Endothelial cell of umbilical vein (primary cell): ENCODE results near the gene CHTOP. TPM values are rescaled to one million over a fixed set of nuclear protein-coding genes. Genes with fewer than 3 reads are reported as not detected.

Experiments used
- BruUV-seq: library from RNA; stranded (reverse); fragments of 400-500 nt; replicated peaks from 2 replicates; lab custom pipeline; 2021; lab: Mats Ljungman, UMichigan
- CTCF ChIA-PET: fragments of 300-600, 350-600 bp; sonication (Branson Sonifier 250); formaldehyde crosslinking; loops from one replicate; lab custom pipeline; 2021; ENCODE audit warnings: antibody characterized with exemption, inconsistent platforms; lab: Charles Lee
- POLR2A ChIA-PET: fragments of 300-600, 350-600 bp; sonication (Branson Sonifier 250); formaldehyde crosslinking; loops from one replicate; lab custom pipeline; 2021; ENCODE audit warnings: antibody characterized with exemption, inconsistent platforms; lab: Charles Lee
- DNase-seq: peaks from one replicate; pipeline ENCODE4 v3.0.0-alpha.2; 2011; ENCODE audit warnings: low read depth, low spot score
- FAIRE-seq: peaks from 2 replicates; lab custom pipeline; 2011; peaks lifted over from hg19 to GRCh38; lab: Jason Lieb, UNC
- H2AFZ ChIP-seq: 2 replicates; pipeline ENCODE4 v1.6.0; 2012; ENCODE audit warnings: low read depth, low read length, control low read depth, inconsistent platforms
- H3K27ac ChIP-seq: 2 replicates; pipeline ENCODE4 v1.5.1; 2011; ENCODE audit warnings: low read depth, mild to moderate bottlenecking, control low read depth, low read length, moderate library complexity; ENCODE audit not compliant: insufficient read depth
- H3K27me3 ChIP-seq, 2 experiments: 2 replicates each; pipeline versions ENCODE4 v1.6.0 to v1.6.1; 2011; ENCODE audit warnings: low read length in 2 of 2, mixed read lengths in 1 of 2; ENCODE audit not compliant: control insufficient read depth in 2 of 2, insufficient read depth in 2 of 2
- H3K36me3 ChIP-seq, 2 experiments: 2 replicates in 1 of 2; 3 replicates in 1 of 2; pipeline ENCODE4 v1.5.1; 2011; ENCODE audit warnings: low read length in 2 of 2, mild to moderate bottlenecking in 1 of 2, moderate library complexity in 1 of 2; ENCODE audit not compliant: control insufficient read depth in 2 of 2, insufficient read depth in 2 of 2; ENCODE audit errors: extremely low read depth in 1 of 2
- H3K4me1 ChIP-seq: 3 replicates; pipeline ENCODE4 v1.5.1; 2011; ENCODE audit warnings: mild to moderate bottlenecking, low read length; ENCODE audit not compliant: control insufficient read depth, insufficient read depth; ENCODE audit errors: extremely low read depth
- H3K4me2 ChIP-seq: 2 replicates; pipeline ENCODE4 v1.6.1; 2011; ENCODE audit warnings: low read length, control low read depth, mixed read lengths; ENCODE audit not compliant: insufficient read depth
- H3K4me3 ChIP-seq, 3 experiments: fragments of 200-600 bp in 1 of 3; sonication (generic), shearing (Covaris generic) in 1 of 3; replicated peaks in 1 of 3; 2 replicates each; pipeline ENCODE4 v1.5.1; 2011 to 2016; ENCODE audit warnings: control low read depth in 3 of 3, low read length in 3 of 3, mild to moderate bottlenecking in 2 of 3, inconsistent platforms in 1 of 3, low read depth in 1 of 3, moderate library complexity in 1 of 3; ENCODE audit not compliant: insufficient read depth in 1 of 3
- H3K79me2 ChIP-seq: 2 replicates; pipeline ENCODE4 v1.6.0; 2012; ENCODE audit warnings: low read length, inconsistent platforms; ENCODE audit not compliant: control insufficient read depth, insufficient read depth
- H3K9ac ChIP-seq: replicated peaks from 2 replicates; pipeline ENCODE3; 2011; ENCODE audit warnings: low read length, control low read depth; ENCODE audit not compliant: insufficient read depth; ENCODE audit errors: extremely low read depth
- H3K9me1 ChIP-seq: replicated peaks from 3 replicates; pipeline ENCODE4 v1.6.0; 2011; ENCODE audit warnings: mild to moderate bottlenecking, low read length; ENCODE audit not compliant: control insufficient read depth, insufficient read depth; ENCODE audit errors: extremely low read depth
- H3K9me3 ChIP-seq: replicated peaks from 2 replicates; pipeline ENCODE4 v1.5.1; 2012; ENCODE audit warnings: low read length, inconsistent platforms; ENCODE audit not compliant: control insufficient read depth, insufficient read depth
- H4K20me1 ChIP-seq: replicated peaks from 2 replicates; pipeline ENCODE3; 2011; ENCODE audit warnings: mild to moderate bottlenecking, low read length; ENCODE audit not compliant: control insufficient read depth, insufficient read depth; ENCODE audit errors: extremely low read depth
- FOS ChIP-seq: IDR thresholded peaks from 2 replicates; pipeline ENCODE4 v1.6.1; 2011; ENCODE audit warnings: mild to moderate bottlenecking, low read length, moderate library complexity, borderline replicate concordance; ENCODE audit not compliant: insufficient read depth
- JUN ChIP-seq: IDR thresholded peaks from 2 replicates; pipeline ENCODE4 v1.6.1; 2011; ENCODE audit warnings: borderline replicate concordance, low read depth; ENCODE audit not compliant: insufficient read length, insufficient read depth
- POLR2A ChIP-seq: IDR thresholded peaks from 2 replicates; pipeline ENCODE4 v1.6.1; 2012; ENCODE audit warnings: low read depth, mild to moderate bottlenecking, control low read depth, low read length
- dilution Hi-C: fragments of 300-500 bp; cut with MboI; formaldehyde crosslinking; loops from one replicate; pipeline ENCODE4 v1.15.0; 2019; ENCODE audit warnings: low sequenced_read_pairs; ENCODE audit not compliant: extremely low pct_ligation_motif_present
- intact Hi-C: fragments of 100-400 bp; cut with micrococcal nuclease; formaldehyde crosslinking; loops from one replicate; pipeline ENCODE4 v1.10.0; 2022
- polyA plus RNA-seq, 4 experiments: library from polyadenylated mRNA; depleted of rRNA in 3 of 4; stranded (reverse) in 3 of 4; unstranded in 1 of 4; fragments of >200 nt; gene quantifications; 2 replicates each; pipeline versions ENCODE4 v1.2.1 to v1.2.3, GENCODE V29; 2011 to 2012; ENCODE audit warnings: missing spikeins in 1 of 4
- total RNA-seq: library from RNA; stranded (reverse); gene quantifications from 2 replicates; pipeline ENCODE4 v1.2.3, GENCODE V29; 2021
- TF ChIP-seq, protein P1 (sequence below): IDR thresholded peaks from 2 replicates; pipeline ENCODE4 v1.6.1; 2011; ENCODE audit not compliant: insufficient read depth, insufficient read length
- TF ChIP-seq, protein P2 (sequence below), 2 donors: IDR thresholded peaks; 1 replicate in 1 of 2; 2 replicates in 1 of 2; pipeline ENCODE4 v1.5.1; 2011; ENCODE audit warnings: low read length in 2 of 2, mild to moderate bottlenecking in 2 of 2, moderate library complexity in 2 of 2, control low read depth in 1 of 2, inconsistent platforms in 1 of 2, low read depth in 1 of 2; ENCODE audit not compliant: insufficient read depth in 1 of 2; ENCODE audit errors: extremely low read depth in 1 of 2

Gene CHTOP
- total and polyA plus RNA-seq, 2 donors (not counting 3 experiments of a cell fraction or from before 2014, with no cell fraction given) = 62.0 to 74.4 TPM

DNA sequence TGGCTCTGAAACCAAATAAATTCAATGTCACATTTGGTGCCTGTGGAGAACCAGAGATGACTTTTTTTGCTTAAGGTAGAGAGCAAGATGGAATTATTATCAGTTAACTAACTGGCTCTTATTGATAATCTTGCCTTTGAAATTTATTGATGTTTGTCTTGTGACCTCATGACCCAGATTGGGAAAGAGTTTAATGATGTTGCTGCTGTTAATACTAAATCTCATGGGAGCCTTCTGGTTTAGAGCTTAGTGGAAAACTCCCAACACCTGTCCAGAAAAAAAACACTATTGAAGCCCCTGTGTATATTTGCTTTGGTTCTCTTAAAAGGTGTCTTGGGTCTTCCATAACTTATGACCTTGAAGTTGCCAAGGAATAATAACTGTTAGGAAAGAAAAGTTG is 9.9 kb downstream of the CHTOP start:
- no TSS peak for BruUV-seq
- CTCF ChIA-PET = interaction anchor here (1.4 to 2.3 kb wide), 4 partner anchors 8 to 133 kb away, joined by 3 to 11 read pairs (median 6); no protein-coding TSS in a partner anchor
- Histone ChIP-seq H3K4me1 (no peaks in the 10 kb centered on the region), H3K9ac (no peak overlapping the region), H3K36me3 (peaks cover 41 to 42% of the 10 kb centered on the region in 2 experiments), H3K9me3 (no peaks in the 10 kb centered on the region), H3K4me3 (no peak overlapping the region), H3K9me1 (no peaks in the 10 kb centered on the region), H3K79me2 (peaks cover 19% of the 10 kb centered on the region), H3K27me3 (no peaks in the 10 kb centered on the region), H2AFZ (no peak overlapping the region), H3K4me2 (no peak overlapping the region), H3K27ac (no peak overlapping the region), H4K20me1 (peaks cover 2% of the 10 kb centered on the region)
- TF ChIP-seq, protein P1, sequence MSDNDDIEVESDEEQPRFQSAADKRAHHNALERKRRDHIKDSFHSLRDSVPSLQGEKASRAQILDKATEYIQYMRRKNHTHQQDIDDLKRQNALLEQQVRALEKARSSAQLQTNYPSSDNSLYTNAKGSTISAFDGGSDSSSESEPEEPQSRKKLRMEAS = no peak
- TF ChIP-seq FOS (no peak), JUN (no peak), POLR2A (no peak)
- TF ChIP-seq, protein P2, sequence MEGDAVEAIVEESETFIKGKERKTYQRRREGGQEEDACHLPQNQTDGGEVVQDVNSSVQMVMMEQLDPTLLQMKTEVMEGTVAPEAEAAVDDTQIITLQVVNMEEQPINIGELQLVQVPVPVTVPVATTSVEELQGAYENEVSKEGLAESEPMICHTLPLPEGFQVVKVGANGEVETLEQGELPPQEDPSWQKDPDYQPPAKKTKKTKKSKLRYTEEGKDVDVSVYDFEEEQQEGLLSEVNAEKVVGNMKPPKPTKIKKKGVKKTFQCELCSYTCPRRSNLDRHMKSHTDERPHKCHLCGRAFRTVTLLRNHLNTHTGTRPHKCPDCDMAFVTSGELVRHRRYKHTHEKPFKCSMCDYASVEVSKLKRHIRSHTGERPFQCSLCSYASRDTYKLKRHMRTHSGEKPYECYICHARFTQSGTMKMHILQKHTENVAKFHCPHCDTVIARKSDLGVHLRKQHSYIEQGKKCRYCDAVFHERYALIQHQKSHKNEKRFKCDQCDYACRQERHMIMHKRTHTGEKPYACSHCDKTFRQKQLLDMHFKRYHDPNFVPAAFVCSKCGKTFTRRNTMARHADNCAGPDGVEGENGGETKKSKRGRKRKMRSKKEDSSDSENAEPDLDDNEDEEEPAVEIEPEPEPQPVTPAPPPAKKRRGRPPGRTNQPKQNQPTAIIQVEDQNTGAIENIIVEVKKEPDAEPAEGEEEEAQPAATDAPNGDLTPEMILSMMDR (IDR thresholded peaks at IDR 0.05; ENCODE audit: extremely low read depth in 1 of 2, insufficient read depth in 1 of 2, low read depth in 1 of 2, low read length in 2 of 2) = no peak
- DNase-seq (no peak), FAIRE-seq (no peak)
- dilution Hi-C loops = no loop called here
- POLR2A ChIA-PET = interaction anchor here (0.7 to 2.1 kb wide), 2 partner anchors 10 to 14 kb away, joined by 3 to 12 read pairs; partner anchors contain the start of gene CHTOP
- intact Hi-C loops = no loop called here
